Nephron (organoid): ENCODE measurements around the gene TRHDE.
"Not testable (repeated sequence)": the region's sequence is repeated elsewhere in the genome, so short reads cannot be mapped to it uniquely, and the experiment has no call there.

ENCODE experiments used
- H3K27ac Mint-ChIP-seq, 3 experiments: 2 replicates each; pipeline ENCODE4 v1.8.0; 2020; ENCODE audit warnings: mixed read lengths in 3 of 3, mild to moderate bottlenecking in 2 of 3, moderate library complexity in 1 of 3
- H3K27me3 Mint-ChIP-seq: 2 replicates; pipeline ENCODE4 v1.8.0; 2021; ENCODE audit warnings: low read depth, mild to moderate bottlenecking, moderate library complexity, mixed read lengths
- H3K36me3 Mint-ChIP-seq: 2 replicates; pipeline ENCODE4 v1.8.0; 2020; ENCODE audit warnings: low read depth, mixed read lengths
- H3K4me1 Mint-ChIP-seq: 2 replicates; pipeline ENCODE4 v1.8.0; 2020; ENCODE audit warnings: mixed read lengths
- H3K4me3 Mint-ChIP-seq, 3 experiments: 2 replicates each; pipeline ENCODE4 v1.8.0; 2020; ENCODE audit warnings: mild to moderate bottlenecking in 3 of 3, mixed read lengths in 3 of 3, moderate library complexity in 2 of 3
- H3K9me3 Mint-ChIP-seq: 2 replicates; pipeline ENCODE4 v1.8.0; 2020; ENCODE audit warnings: mixed read lengths
- CTCF ChIP-seq, 3 experiments: fragments of 200-600 bp; sonication (generic); IDR thresholded peaks; one replicate each; pipeline ENCODE4 v1.5.0; 2021; ENCODE audit warnings: antibody characterized with exemption in 3 of 3; ENCODE audit not compliant: unreplicated experiment in 3 of 3

TRHDE gene

DNA sequence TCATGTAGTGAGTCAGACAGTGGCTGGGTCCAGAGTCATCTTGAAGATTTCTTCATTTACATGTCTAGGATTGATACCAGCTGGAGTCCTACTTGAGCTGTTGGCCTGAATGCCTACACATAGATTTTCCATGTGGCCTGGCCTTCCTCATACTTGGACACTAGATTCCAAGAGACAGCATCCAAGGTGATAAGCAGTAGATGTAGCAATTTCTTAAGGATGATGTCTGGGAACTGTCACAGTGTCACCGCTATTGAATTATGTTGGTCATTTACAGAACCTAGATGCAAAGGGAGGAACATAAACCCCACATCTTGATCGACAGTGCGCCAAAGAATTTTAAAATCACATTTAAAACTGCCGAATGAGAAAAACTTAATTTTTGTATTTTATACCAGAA, 412.3 kb downstream of the TRHDE start:
- Mint-ChIP-seq H3K27ac (no peak overlapping the region), H3K9me3 (no peaks in the 10 kb centered on the region), H3K36me3 (no peaks in the 10 kb centered on the region), H3K27me3 (no peaks in the 10 kb centered on the region), H3K4me3 (no peak overlapping the region), H3K4me1 (no peaks in the 10 kb centered on the region)
- TF ChIP-seq CTCF (IDR thresholded peaks at IDR 0.05; ENCODE audit: unreplicated experiment in 3 of 3): no peak

DNA sequence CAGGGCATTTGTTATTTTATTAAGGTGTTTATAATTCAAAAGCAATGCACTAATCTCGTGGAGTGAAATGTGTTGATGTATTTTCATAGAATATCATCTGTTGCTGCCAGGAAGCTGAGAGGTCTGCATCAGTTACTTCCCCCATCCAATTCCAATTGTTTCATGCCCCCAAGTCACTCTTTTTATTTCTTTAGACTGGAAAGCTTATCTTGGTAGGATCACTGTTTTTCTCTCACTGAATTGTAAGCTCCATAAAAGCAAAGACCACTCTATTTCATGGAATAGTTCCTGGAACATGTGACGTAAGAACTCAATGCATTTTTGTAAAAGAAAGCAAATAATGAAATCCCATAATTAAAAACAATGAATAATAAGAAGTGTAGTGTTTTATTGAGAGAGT, 420.2 kb downstream of the TRHDE start:
- Mint-ChIP-seq H3K36me3 (no peaks in the 10 kb centered on the region), H3K4me1 (no peaks in the 10 kb centered on the region), H3K27me3 (no peaks in the 10 kb centered on the region), H3K9me3 (no peaks in the 10 kb centered on the region), H3K27ac (no peak overlapping the region), H3K4me3 (no peak overlapping the region)
- TF ChIP-seq CTCF (IDR thresholded peaks at IDR 0.05; ENCODE audit: unreplicated experiment in 3 of 3): no peak

DNA sequence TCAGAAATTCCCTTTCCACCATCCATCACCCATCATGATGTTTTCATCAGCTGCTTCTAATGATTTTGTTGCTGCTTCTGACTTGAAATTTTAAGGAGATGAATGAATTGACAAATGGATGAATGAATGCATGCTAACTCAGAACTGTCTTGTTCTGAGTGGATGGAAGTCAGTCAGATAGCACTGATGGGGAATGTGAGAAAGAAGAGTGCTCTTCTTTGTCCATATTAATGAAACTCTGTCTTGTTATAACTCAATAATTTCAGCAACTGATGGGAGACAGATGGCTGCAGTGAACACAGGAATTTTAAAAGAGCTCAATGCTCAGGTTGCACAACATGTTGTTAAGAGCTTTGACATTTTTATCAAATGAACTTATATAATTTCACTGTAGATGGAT, 422.0 kb downstream of the TRHDE start:
- H3K4me3 Mint-ChIP-seq: no peak overlapping the region
- H3K27me3 Mint-ChIP-seq: no peaks in the 10 kb centered on the region
- TF ChIP-seq CTCF (IDR thresholded peaks at IDR 0.05; ENCODE audit: unreplicated experiment in 3 of 3): no peak
- H3K27ac Mint-ChIP-seq: no peak overlapping the region
- H3K9me3 Mint-ChIP-seq: no peaks in the 10 kb centered on the region
- H3K36me3 Mint-ChIP-seq: no peaks in the 10 kb centered on the region
- H3K4me1 Mint-ChIP-seq: no peaks in the 10 kb centered on the region

GRCh38 chr12:72699362-72699761, 427.2 kb downstream of the TRHDE start:
- Mint-ChIP-seq H3K36me3 (no peaks in the 10 kb centered on the region), H3K4me3 (no peak overlapping the region), H3K4me1 (no peaks in the 10 kb centered on the region), H3K27me3 (no peaks in the 10 kb centered on the region), H3K9me3 (peaks cover 6% of the 10 kb centered on the region), H3K27ac (no peak overlapping the region)
- no peak for TF ChIP-seq CTCF (IDR thresholded peaks at IDR 0.05; ENCODE audit: unreplicated experiment in 3 of 3)

GRCh38 chr12:72712025-72712424, 439.9 kb downstream of the TRHDE start:
- not testable (repeated sequence) for H3K27me3 Mint-ChIP-seq, H3K9me3 Mint-ChIP-seq, H3K36me3 Mint-ChIP-seq, H3K4me3 Mint-ChIP-seq, H3K4me1 Mint-ChIP-seq, H3K27ac Mint-ChIP-seq

DNA sequence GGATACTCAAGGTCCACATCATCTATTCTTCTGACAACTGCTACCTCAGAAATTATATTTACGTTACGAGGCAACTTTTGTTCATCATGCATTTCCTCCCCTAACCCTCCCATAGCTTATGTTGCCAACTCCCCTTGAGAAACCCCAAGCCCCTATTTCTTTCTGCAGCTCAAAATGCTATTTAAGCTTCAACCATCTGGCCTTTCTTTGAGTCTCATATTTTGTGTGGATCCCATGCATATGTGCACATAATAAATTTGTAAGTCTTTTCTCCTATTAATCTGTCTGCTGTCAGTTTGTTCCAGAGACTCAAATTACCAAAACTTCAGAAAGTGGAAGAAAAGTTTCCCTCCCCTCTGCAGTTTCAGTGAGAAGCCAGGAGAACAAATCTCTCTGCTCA, 444.1 kb downstream of the TRHDE start:
- H3K9me3 Mint-ChIP-seq: no peaks in the 10 kb centered on the region
- H3K4me1 Mint-ChIP-seq: peaks cover 4% of the 10 kb centered on the region
- H3K4me3 Mint-ChIP-seq: no peak overlapping the region
- no peaks in the 10 kb centered on the region for H3K36me3 Mint-ChIP-seq
- TF ChIP-seq CTCF (IDR thresholded peaks at IDR 0.05; ENCODE audit: unreplicated experiment in 3 of 3): no peak
- peak overlapping the region in 2 of 3 experiments; percentile 11 to 82 for H3K27ac Mint-ChIP-seq
- no peaks in the 10 kb centered on the region for H3K27me3 Mint-ChIP-seq
